Measurements from ENCODE around the gene ALDH8A1. TPM values are rescaled to one million over a fixed set of nuclear protein-coding genes. Genes with fewer than 3 reads are reported as not detected.

The ALDH8A1 gene
- total RNA-seq, 1 donor from 2014 or later, result 0.20 TPM

- peak; percentile 73 for DNase-seq
- intact Hi-C loops (cut with micrococcal nuclease), result loop anchor here (5.0 kb wide), 2 partner anchors 55 to 725 kb away; no protein-coding TSS in a partner anchor
- peak; percentile 74 for ATAC-seq
Observed at GRCh38 chr6:134882426-134883038, 67.4 kb downstream of the ALDH8A1 start.

GRCh38 chr6:134880487-134881190, 69.3 kb downstream of the ALDH8A1 start:
- no peak for DNase-seq
- ATAC-seq, result no peak
- intact Hi-C loops (cut with micrococcal nuclease), result loop anchor here (5.0 kb wide), 2 partner anchors 53 to 723 kb away; no protein-coding TSS in a partner anchor

GRCh38 chr6:134878136-134878535, 71.8 kb downstream of the ALDH8A1 start:
- DNase-seq (no peak), ATAC-seq (no peak)
- intact Hi-C loops (cut with micrococcal nuclease), result no loop called here

GRCh38 chr6:134875367-134875766, 74.5 kb downstream of the ALDH8A1 start:
- DNase-seq (no peak), ATAC-seq (no peak)
- intact Hi-C loops (cut with micrococcal nuclease), result no loop called here

DNA sequence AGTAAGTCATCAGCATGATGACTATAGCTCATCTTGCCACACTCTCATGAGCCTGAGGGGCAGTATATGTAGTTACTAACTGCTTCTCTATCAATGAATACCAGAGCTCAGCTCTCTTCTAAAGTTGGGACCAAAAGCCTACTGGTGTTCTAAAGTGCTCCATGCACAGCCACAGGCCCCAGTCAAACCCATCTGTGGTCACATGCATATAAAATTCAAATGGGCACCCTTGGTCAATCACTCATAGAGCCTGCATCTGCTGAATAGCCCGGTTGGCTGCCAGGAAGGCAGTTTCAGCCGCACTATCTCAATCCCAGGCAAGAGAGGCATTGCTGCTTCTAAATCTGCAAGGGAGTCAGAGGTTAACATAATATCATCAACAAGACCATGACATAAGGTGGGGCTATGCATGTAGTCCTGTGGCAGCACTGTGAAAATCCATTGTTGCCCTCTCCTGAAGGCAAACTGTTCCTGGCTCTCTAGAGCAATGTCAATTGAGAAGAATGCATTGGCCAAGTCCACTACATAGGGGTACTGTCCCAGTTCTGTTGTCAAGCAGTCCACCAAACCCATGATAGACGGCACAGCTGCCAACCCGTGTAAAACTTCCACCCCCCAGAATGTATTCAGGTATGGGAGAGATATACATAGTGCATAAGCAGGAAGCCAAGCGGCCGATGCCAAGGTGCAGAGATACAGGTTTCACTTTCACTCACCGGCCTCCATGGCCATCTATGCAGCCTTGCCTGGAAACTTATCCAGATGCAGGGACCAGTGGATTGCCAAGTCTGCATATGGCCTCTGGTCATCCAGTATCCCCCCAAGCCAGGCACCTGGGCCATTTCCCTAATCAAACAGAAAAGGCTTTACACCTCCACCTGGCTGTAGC, 76.2 kb downstream of the ALDH8A1 start:
- no peak for DNase-seq
- intact Hi-C loops (cut with micrococcal nuclease), result no loop called here
- no peak for ATAC-seq

DNA sequence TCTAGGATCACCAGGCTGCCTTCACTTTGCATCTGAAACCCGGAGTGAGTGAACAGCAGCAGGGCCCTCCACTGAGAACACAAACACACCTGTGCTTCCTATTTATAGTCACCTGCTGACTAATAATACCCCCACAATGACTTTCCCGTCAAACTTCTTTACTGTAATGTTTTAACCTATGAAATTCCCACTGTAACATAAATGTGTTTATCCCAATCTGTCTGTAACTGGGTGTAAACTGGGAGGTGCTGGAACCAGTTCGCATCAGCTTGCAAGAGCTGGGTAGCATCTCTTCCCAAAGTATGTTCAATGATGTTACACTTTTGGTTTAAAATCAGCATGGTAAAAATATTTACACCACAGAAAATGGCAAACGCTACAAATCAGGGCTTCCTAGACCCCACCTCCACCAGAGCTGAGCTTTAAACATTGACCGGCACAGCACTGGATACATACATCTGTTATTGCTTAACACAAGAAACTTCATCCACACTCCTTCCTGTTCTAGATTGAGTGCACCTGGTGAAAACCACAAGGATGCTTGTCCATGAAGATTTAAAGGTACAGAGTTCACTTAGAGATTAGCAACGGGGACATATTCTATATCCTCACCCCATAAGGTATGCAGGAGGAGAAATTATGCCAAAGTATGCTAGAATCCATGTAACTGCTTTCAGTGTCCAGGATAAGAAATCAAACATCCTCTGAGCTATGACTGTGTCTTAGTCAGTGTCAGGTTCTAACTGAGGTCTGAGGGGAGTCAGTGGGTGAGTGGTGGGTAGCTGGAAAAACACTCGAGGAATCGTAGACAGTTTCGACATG, 79.0 kb downstream of the ALDH8A1 start:
- no peak for ATAC-seq
- intact Hi-C loops (cut with micrococcal nuclease), result no loop called here

DNA sequence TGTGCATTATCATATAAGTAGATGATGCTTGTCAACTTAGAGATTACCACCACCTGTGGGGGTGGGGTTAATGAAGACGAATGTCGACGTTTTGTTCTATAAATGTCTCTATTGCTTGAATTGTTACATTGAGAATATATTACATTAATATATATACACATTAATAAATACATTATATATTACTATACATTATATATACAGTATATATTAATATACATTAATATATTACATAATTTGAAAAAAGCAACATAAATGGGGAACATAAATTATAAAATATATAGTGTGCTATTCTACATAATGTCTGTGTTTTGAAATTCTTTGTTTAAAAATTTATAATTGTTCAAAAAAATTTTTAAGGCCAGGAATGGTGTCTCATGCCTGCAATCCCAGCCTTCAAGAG, 81.1 kb downstream of the ALDH8A1 start:
- DNase-seq (no peak), ATAC-seq (no peak)
- intact Hi-C loops (cut with micrococcal nuclease), result no loop called here

More for the DNA sequence above, 79.0 kb downstream of the ALDH8A1 start:
- DNase-seq, result no peak

Small RNA genes within 50 kb of the gene (microRNA-seq; reads per million reads assigned to microRNA genes)
- gene MIR3662 (ENCODE audit: borderline number of aligned reads), result not detected

Other genes starting within 250 kb of the ALDH8A1 start
- 89.8 TPM for gene HBS1L, start 104.7 kb upstream of the ALDH8A1 start, total RNA-seq
- gene MYB, start 231.2 kb upstream of the ALDH8A1 start, total RNA-seq, result 0.15 TPM